GM21576 (cell line): ENCODE data around the gene EPHB2.

Experiments
- ATAC-seq: cut with Tn5 transposase; IDR thresholded peaks from one replicate; pipeline ENCODE4 v1.9.1; 2021; ENCODE audit warnings: mild to moderate bottlenecking, moderate library complexity; ENCODE audit not compliant: unreplicated experiment

Gene EPHB2

GRCh38 chr1:22777388-22778057 lies 66.9 kb downstream of the EPHB2 start:
- no peak for ATAC-seq

- ATAC-seq = no peak
Observed at GRCh38 chr1:22778408-22778807, 67.8 kb downstream of the EPHB2 start.

DNA sequence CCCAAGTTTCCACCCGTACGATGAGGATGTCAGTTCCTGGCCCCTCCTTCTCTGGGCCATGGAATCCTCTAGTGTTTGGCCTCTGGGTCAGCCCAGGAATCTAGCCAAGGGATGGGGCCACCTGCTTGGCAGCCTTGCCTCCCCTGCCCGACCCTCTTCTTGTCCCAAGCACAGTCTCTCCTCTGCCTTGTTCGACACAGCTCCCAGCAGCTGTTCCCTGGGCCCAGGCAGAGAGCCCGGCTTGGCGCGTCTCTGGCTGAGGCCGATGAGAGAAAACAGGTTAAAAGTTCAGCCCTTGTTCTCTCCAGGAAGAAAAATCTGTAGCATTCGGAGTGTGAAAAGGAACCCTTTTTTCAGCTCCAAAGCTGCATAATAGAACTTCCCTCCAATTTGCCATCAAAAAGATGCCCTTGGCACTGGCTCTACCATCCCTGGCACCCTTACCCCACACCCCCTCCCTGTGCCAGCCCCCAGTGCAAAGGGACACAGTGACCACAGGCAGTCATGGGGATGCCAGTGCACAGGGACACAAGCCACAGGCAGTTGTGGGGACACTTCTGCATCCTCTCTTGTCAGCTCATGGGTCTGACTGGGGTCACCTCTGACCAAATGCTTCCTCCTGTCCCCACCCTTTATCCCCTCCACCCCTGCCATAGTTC lies 68.4 kb downstream of the EPHB2 start:
- no peak for ATAC-seq

DNA sequence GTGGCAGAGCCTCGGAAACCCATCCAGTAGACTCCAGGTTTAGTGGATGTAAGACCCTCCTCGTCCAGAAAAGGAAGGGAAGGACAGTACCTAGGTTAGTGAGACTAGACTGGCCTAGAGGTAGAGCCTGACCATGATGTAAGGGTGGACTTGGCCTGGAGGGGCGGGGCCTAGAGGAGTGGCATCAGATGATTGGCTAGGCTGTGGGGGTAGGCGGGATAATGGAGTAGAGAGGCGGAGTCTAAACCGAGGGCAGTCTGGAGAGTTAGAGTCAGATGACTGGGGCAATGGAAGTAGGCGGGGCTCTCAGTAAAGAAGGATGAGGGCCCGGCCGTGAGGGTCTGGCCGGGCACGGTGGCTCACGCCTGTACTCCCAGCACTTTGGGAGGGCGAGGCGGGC lies 70.1 kb downstream of the EPHB2 start:
- ATAC-seq = no peak

GRCh38 chr1:22781483-22781882 lies 70.8 kb downstream of the EPHB2 start:
- ATAC-seq = no peak

- ATAC-seq = no peak
Observed at GRCh38 chr1:22782406-22782805, 71.8 kb downstream of the EPHB2 start.

DNA sequence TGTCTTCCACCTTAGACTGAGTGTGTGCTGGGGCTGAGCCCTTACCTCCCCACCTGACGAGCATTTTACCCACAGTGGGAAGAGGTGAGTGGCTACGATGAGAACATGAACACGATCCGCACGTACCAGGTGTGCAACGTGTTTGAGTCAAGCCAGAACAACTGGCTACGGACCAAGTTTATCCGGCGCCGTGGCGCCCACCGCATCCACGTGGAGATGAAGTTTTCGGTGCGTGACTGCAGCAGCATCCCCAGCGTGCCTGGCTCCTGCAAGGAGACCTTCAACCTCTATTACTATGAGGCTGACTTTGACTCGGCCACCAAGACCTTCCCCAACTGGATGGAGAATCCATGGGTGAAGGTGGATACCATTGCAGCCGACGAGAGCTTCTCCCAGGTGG lies 73.7 kb downstream of the EPHB2 start:
- no peak for ATAC-seq

- ATAC-seq = no peak
Observed at GRCh38 chr1:22784737-22785136, 74.1 kb downstream of the EPHB2 start.

- ATAC-seq = no peak
Observed at GRCh38 chr1:22786101-22786500, 75.5 kb downstream of the EPHB2 start.

DNA sequence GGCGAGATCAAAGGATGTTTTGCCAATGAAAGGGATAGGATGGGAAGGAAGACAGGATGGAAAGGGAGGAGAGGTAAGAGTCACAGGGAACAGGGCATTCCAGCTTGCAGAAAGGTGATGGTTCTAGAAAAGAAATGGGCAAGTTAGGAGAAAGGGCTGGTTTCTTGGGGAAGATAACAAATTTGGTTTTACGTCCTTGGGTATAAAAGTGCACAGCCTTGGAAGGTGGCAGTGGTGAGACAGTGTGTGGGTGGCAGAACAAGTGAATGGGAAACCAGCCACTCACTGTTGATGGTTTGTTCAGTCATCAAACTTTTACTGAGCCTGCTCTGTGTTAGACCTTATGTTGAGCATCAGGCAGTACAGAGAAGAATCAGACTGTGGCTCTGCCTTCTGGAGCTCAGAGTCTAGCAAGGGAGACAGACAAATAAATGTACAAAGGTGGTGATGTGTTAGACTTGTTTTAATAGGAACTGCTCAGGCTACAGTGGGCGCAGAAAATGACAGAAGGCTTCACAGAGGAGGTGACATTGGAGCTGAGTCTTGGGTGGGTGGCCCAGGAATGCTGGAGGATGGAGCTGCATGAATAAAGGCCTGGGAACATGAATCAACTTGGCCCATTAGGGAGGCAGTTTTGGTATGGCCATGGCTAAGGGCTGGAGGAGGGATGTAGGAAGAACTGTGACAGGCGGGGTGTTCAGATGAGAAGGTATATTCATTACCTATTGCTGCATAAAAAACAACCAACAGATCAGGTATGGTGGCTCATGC lies 76.3 kb downstream of the EPHB2 start:
- ATAC-seq = no peak

DNA sequence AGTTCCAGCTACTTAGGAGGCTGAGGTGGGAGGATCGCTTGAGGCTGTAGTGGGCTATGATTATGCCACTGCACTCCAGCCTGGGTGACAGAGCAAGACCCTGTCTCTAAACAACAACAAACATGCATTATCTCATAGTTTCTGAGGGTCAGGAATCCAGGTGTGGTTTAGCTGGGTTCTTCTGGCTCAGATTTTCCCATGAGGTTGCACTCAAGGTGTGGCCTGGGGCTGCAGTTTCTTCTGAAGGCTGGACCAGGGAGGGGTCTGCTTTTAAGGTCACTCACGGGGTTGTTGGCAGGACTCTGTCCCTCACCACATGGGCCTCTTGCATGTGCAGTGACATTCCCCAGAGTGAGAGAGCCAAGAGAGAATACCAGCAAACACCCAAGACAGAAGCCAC lies 77.0 kb downstream of the EPHB2 start:
- no peak for ATAC-seq

DNA sequence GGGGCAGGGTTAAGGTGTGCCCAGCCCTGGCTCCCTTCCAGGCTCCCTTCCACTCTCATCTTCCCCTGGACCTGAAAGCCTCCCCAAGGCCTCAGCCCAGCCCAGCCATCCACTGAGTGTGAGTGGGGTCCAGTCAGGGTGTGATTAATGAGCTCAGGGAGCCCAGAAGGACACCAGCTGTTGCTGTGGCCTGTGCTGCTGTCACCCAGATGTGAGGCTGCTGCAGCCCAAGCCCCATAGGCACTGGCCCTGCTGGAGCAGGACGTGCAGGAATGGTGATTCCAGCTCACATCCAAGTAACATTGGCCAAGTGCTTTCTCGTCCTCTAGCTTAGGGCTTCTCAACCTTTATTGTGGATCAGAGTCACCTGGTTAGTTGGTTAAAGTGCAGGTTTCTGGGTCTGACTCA lies 77.6 kb downstream of the EPHB2 start:
- ATAC-seq = no peak

DNA sequence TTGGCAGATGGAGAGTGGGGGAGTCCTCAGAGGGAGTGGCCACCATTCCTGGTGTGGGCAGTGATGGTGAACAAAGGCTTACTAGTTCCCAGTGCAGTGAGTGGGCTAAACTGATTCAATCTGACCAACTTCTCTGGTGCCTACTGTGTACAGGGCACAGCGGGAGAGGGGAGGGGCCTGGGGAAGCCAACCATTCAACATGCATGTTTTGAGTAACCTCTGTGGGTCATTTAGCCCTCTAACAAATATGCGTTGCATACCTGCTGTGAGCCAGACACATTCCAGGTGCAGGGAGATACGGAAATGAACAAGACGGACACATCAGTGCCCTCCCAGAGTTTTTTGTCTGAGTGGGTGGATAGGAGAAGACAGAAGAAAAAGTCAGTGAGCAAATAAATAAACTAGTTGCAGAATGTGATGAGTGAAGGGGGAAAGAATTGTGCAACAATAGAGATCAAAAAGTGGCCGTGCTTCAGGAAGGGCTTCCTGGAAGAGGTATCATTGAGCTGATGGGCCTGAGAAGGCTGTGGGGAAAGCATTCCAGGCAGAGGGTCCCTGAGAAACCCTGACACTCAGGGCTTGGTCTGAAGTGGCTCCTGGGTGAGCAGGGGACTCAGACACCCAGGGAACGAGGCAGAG lies 78.8 kb downstream of the EPHB2 start:
- ATAC-seq = no peak

GRCh38 chr1:22790232-22791008 lies 79.8 kb downstream of the EPHB2 start:
- no peak for ATAC-seq

DNA sequence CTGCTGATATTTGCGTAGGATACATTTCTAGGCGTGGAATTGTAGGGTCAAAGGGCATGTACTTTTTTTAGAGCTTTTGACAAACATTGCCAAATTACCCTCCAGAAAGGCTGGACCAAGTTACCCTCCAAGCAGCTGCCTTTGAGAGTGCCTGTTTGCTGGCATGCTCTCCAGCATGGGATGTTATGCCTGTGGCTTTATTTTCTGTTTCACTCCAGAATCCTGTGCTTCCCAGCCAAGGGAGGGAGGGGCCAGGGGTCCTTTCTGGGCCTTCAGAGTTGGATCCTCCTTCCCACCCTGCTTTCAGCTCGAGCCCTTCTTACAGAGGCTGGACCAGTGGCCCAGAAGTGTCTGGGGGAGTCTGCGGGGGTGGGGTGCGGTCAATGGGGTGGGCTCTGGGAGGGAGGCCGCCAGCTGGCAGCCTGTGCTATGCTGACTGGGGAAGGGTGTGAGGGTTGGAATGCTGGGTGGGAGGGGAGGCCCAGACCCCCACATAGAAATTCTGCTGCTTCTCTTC lies 81.2 kb downstream of the EPHB2 start:
- ATAC-seq = no peak

- no peak for ATAC-seq
Observed at GRCh38 chr1:22792396-22793160, 81.9 kb downstream of the EPHB2 start.

DNA sequence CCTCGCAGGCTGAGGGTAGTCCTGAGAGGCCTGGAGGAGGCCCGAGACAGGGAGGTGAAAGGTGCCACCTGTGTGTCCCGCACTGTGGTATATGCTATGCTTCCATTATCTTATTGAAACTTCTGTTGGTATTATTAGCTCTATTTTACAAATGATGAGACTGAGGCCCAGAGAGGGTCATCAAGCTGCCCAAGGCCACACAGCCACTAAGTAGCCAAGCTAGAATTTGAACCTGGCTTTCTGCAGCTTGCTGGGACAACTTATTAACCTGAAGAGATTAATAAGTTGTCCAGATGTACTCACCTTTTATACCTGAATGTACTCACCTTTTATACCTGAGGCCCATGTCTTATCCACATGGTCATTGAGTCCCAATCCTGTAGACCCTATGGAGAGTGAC lies 83.0 kb downstream of the EPHB2 start:
- ATAC-seq = no peak

DNA sequence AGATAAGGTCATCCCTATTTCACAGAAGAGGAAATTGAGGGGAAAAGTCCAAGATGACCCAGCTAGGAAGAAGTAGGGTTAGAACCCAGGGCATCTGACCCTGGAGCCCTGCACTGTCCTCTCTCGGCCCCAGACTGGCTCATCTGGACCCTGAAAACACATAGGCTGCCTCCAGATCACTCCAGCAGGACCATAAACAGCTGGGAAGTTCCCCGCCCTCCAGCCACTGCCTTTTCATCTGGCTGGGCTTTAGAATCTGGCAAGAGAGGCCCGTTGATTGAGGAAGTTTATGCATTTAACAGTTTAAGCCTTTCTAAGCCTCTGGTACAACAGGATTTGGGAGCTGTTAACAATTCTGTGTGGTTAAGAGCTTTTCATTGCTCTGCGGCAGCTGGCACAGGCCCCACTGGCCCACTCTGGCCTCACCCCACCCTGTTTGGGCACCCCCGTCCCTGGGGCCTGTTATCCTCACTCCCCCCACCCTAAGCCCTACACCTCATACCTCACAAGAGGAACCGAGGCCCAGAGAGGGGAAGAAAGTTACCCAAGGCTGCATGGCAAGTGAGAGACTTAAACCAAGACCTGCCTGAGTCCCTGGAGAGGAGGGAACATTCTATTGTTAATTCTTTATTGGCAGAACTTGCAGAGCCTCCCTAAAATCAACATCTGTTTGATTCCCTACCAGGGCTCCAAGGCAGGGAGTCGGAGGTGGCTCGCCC lies 84.2 kb downstream of the EPHB2 start:
- ATAC-seq = no peak

- no peak for ATAC-seq
Observed at GRCh38 chr1:22795366-22795714, 84.7 kb downstream of the EPHB2 start.
